Nephron (organoid): ENCODE measurements around the gene CHRM4.

Experiments used
- H3K27ac Mint-ChIP-seq, 3 experiments: 2 replicates each; pipeline ENCODE4 v1.8.0; 2020; ENCODE audit warnings: mixed read lengths in 3 of 3, mild to moderate bottlenecking in 2 of 3, moderate library complexity in 1 of 3
- H3K27me3 Mint-ChIP-seq: 2 replicates; pipeline ENCODE4 v1.8.0; 2021; ENCODE audit warnings: low read depth, mild to moderate bottlenecking, moderate library complexity, mixed read lengths
- H3K36me3 Mint-ChIP-seq: 2 replicates; pipeline ENCODE4 v1.8.0; 2020; ENCODE audit warnings: low read depth, mixed read lengths
- H3K4me1 Mint-ChIP-seq: 2 replicates; pipeline ENCODE4 v1.8.0; 2020; ENCODE audit warnings: mixed read lengths
- H3K4me3 Mint-ChIP-seq, 3 experiments: 2 replicates each; pipeline ENCODE4 v1.8.0; 2020; ENCODE audit warnings: mild to moderate bottlenecking in 3 of 3, mixed read lengths in 3 of 3, moderate library complexity in 2 of 3
- H3K9me3 Mint-ChIP-seq: 2 replicates; pipeline ENCODE4 v1.8.0; 2020; ENCODE audit warnings: mixed read lengths
- TF ChIP-seq, protein P1 (sequence below), 3 experiments: fragments of 200-600 bp; sonication (generic); IDR thresholded peaks; one replicate each; pipeline ENCODE4 v1.5.0; 2021; ENCODE audit warnings: antibody characterized with exemption in 3 of 3; ENCODE audit not compliant: unreplicated experiment in 3 of 3

Gene CHRM4

DNA sequence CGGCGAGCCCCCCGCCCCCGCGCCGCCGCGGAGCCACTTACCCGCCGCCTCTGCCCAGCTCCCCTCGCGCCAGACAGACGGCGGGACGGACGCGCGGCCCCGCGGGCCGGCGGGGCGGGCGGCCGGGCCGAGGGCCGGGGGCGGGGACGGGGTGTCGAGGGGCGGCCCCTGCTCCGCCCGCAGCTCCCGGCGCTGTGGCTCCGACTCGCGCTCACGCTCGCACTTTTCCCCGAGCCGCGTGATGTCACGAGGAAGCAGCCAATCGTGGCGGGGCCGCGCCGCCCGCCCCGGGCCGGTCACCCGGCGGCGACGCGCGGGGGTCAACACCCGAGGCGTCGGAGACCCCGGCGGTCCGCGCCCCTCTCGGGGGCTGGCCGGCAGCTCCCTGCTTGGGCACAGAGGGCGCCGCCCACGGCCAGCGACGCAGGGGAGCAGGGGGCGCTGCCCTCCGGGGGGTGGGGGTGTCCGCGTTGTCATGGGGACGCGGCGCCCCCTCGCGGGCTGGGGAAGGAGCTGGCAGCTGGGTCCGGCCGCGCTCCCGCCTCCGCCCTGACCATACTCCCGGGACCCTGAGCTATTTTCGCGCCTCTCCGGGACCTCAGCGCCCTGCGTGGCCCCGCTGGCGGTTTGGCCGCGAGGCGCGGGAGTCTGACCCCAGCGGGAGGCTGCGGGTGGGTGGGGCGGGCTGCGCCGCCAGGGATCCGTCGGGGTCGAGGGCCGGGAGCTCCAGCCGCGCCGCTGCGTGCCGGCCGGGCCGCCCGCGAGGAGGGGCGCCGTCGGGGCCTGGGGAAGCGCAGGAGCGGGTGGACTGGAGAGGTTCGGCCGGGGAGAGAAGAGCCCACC lies at the start of gene CHRM4:
CHRM4 (minus strand) TSS at position 199 of the 843 bp plus-strand sequence. CDS start 5,219 bp downstream, outside the sequence.
- peaks cover 61% of the 10 kb centered on the region for H3K27me3 Mint-ChIP-seq
- H3K36me3 Mint-ChIP-seq: peaks cover 4% of the 10 kb centered on the region
- H3K4me3 Mint-ChIP-seq: peak within 1 kb of the TSS; percentile 82 to 86 (median 83)
- H3K27ac Mint-ChIP-seq: no peak within 1 kb of the TSS
- H3K9me3 Mint-ChIP-seq: no peaks in the 10 kb centered on the region
- peaks cover 20% of the 10 kb centered on the region for H3K4me1 Mint-ChIP-seq
- TF ChIP-seq, protein P1, sequence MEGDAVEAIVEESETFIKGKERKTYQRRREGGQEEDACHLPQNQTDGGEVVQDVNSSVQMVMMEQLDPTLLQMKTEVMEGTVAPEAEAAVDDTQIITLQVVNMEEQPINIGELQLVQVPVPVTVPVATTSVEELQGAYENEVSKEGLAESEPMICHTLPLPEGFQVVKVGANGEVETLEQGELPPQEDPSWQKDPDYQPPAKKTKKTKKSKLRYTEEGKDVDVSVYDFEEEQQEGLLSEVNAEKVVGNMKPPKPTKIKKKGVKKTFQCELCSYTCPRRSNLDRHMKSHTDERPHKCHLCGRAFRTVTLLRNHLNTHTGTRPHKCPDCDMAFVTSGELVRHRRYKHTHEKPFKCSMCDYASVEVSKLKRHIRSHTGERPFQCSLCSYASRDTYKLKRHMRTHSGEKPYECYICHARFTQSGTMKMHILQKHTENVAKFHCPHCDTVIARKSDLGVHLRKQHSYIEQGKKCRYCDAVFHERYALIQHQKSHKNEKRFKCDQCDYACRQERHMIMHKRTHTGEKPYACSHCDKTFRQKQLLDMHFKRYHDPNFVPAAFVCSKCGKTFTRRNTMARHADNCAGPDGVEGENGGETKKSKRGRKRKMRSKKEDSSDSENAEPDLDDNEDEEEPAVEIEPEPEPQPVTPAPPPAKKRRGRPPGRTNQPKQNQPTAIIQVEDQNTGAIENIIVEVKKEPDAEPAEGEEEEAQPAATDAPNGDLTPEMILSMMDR (IDR thresholded peaks at IDR 0.05; ENCODE audit: unreplicated experiment in 3 of 3): peak; percentile 31 to 54 (median 37)

GRCh38 chr11:46438211-46438610 lies 46.6 kb upstream of the CHRM4 start:
- H3K4me3 Mint-ChIP-seq: no peak overlapping the region
- TF ChIP-seq, protein P1 (IDR thresholded peaks at IDR 0.05; ENCODE audit: unreplicated experiment in 3 of 3): no peak
- no peaks in the 10 kb centered on the region for H3K27me3 Mint-ChIP-seq
- H3K4me1 Mint-ChIP-seq: no peaks in the 10 kb centered on the region
- H3K36me3 Mint-ChIP-seq: peaks cover 38% of the 10 kb centered on the region
- no peak overlapping the region for H3K27ac Mint-ChIP-seq
- no peaks in the 10 kb centered on the region for H3K9me3 Mint-ChIP-seq

- Mint-ChIP-seq H3K9me3 (no peaks in the 10 kb centered on the region), H3K27me3 (no peaks in the 10 kb centered on the region)
- TF ChIP-seq, protein P1 (IDR thresholded peaks at IDR 0.05; ENCODE audit: unreplicated experiment in 3 of 3): no peak
Observed at GRCh38 chr11:46437122-46437689, 45.6 kb upstream of the CHRM4 start.

GRCh38 chr11:46436113-46436512 lies 44.5 kb upstream of the CHRM4 start:
- TF ChIP-seq, protein P1 (IDR thresholded peaks at IDR 0.05; ENCODE audit: unreplicated experiment in 3 of 3): no peak
- peaks cover 42% of the 10 kb centered on the region for H3K36me3 Mint-ChIP-seq
- H3K27me3 Mint-ChIP-seq: no peaks in the 10 kb centered on the region
- H3K27ac Mint-ChIP-seq: no peak overlapping the region
- H3K4me3 Mint-ChIP-seq: no peak overlapping the region
- H3K4me1 Mint-ChIP-seq: no peaks in the 10 kb centered on the region
- H3K9me3 Mint-ChIP-seq: no peaks in the 10 kb centered on the region

More at GRCh38 chr11:46437122-46437689, 45.6 kb upstream of the CHRM4 start:
- no peak overlapping the region for H3K27ac Mint-ChIP-seq
- H3K4me3 Mint-ChIP-seq: no peak overlapping the region
- H3K4me1 Mint-ChIP-seq: no peaks in the 10 kb centered on the region
- H3K36me3 Mint-ChIP-seq: peaks cover 40% of the 10 kb centered on the region

DNA sequence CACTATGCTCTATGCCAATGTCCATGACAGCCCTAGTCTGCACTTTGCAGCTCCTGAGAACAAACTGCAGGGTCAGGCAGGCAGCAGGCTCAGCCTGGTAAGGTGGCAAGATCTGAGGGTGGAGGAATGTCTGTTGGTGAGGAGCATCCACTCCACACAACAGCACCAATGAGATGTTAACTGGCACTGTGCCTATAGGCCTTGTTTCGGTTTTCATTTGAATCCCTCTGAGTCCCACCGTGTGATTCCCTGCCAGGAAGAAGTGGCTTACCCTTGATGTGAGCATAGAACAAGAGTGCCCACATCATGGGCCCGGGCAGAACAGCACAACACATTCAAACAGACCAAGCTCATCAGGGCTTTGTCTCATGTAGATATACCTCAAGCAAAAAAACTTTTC lies 44.1 kb upstream of the CHRM4 start:
- H3K27ac Mint-ChIP-seq: no peak overlapping the region
- no peak overlapping the region for H3K4me3 Mint-ChIP-seq
- H3K9me3 Mint-ChIP-seq: no peaks in the 10 kb centered on the region
- H3K36me3 Mint-ChIP-seq: peaks cover 38% of the 10 kb centered on the region
- TF ChIP-seq, protein P1 (IDR thresholded peaks at IDR 0.05; ENCODE audit: unreplicated experiment in 3 of 3): no peak
- H3K27me3 Mint-ChIP-seq: no peaks in the 10 kb centered on the region
- H3K4me1 Mint-ChIP-seq: no peaks in the 10 kb centered on the region
